ENCODE data around the gene NAV1. TPM values are rescaled to one million over a fixed set of nuclear protein-coding genes. Genes with fewer than 3 reads are reported as not detected.

The NAV1 gene
- total and polyA plus RNA-seq, 9 of the 15 experiments (the other 6 are each of a cell fraction or from before 2014, with no cell fraction given): 0.91 to 16.8 (median 3.2) TPM

DNA sequence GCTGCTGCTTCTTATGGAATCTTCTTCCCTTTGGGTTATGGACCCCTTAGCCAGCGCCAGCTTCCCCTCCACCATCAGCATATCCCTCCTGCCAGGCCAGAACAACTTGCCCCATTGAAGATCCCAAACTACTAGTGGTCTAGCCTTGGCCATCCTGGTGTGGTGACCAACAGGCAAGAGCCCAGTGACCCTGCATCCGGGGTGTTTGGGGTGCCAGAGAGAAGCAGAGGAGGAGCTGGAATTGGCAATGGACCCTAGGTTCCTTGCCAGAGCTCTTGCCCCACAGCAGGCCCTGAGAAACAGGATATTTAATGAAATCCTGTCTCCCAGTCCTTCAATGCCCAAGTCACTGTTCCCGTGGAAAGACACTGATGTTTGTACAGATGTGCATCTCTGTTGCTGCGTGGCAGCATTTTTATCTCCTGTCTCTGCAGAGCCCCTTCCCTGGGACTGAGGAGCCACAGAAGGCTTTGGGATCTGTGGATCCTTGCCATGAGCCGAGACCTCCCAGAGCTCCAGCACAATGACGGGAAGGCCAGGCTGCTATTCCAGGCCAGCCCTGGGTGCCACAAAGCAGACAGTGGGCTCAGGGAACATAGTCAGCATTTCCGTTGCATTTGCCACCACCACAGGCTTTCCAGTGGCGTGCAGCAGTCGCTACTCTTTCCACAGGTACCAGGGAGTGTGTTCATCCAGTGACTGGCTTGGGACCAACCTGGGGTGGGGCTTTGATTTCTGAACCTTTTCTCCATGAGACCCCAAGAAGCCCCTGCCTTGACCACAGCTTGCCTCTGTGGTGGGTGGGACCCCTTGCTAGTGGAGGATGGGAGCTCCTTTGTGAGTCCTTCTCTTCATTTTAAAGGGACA lies 21.6 kb downstream of the NAV1 start (continued):
- TF ChIP-seq, protein P1, sequence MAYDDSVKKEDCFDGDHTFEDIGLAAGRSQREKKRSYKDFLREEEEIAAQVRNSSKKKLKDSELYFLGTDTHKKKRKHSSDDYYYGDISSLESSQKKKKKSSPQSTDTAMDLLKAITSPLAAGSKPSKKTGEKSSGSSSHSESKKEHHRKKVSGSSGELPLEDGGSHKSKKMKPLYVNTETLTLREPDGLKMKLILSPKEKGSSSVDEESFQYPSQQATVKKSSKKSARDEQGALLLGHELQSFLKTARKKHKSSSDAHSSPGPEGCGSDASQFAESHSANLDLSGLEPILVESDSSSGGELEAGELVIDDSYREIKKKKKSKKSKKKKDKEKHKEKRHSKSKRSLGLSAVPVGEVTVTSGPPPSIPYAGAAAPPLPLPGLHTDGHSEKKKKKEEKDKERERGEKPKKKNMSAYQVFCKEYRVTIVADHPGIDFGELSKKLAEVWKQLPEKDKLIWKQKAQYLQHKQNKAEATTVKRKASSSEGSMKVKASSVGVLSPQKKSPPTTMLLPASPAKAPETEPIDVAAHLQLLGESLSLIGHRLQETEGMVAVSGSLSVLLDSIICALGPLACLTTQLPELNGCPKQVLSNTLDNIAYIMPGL (CRISPR knock-in tag; IDR thresholded peaks at IDR 0.05): no peak

DNA sequence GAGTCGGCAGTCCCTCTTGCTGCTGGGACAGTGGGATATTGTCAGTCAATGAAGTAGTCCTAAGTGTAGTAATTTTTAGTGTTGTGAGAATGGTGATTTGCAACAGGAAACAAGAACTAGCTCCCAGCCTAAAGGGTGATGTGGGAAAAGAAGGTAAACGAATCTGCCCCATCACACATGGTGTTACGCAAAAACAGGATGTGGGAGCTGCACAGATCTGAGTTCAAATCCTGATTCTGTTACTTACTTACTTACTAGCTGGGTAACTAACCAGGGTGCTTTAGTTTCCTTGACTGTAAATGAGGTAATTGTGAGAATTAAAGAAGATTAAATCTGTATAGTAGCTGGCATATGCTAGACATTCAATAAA lies 22.3 kb downstream of the NAV1 start:
- intact Hi-C loops (cut with micrococcal nuclease): no loop called here
- no peak for ATAC-seq
- H3K36me3 ChIP-seq (ENCODE audit: control insufficient read depth, insufficient read depth, low read length): no peaks in the 10 kb centered on the region
- no peak overlapping the region for H3K9ac ChIP-seq (ENCODE audit: insufficient read depth in 1 of 2, low read depth in 2 of 2, low read length in 2 of 2)
- H3K4me3 ChIP-seq: no peak overlapping the region
- H2AFZ ChIP-seq (ENCODE audit: low read depth, low read length): 0 out of 2 replicates have a peak overlapping the region, but pooled peaks have one; percentile 43
- no peak for FAIRE-seq
- no peak overlapping the region for H3K4me2 ChIP-seq (ENCODE audit: insufficient read depth, low read length)
- no peak overlapping the region for H3K27ac ChIP-seq (ENCODE audit: extremely low read depth, low read depth, low read length)
- H3K79me2 ChIP-seq (ENCODE audit: control insufficient read depth, insufficient read depth, low read length): no peaks in the 10 kb centered on the region
- no peak for DNase-seq (ENCODE audit: extremely low read depth in 1 of 4, low spot score in 3 of 4)
- BruUV-seq (replicated peaks): no TSS peak
- in situ Hi-C loops (cut with MboI): loop anchor here (5.0 kb wide), 1 partner anchor 146 kb away; no protein-coding TSS in a partner anchor
- 74% methylated on average over 3 of the region's 3 CpGs for WGBS (ENCODE audit: insufficient coverage, low coverage, missing lambda C conversion rate)
- H4K20me1 ChIP-seq (replicated peaks; ENCODE audit: control insufficient read depth, insufficient read depth, low read length): no peaks in the 10 kb centered on the region
- no peaks in the 10 kb centered on the region for H3K27me3 ChIP-seq (ENCODE audit: control insufficient read depth in 2 of 2, insufficient read depth in 2 of 2, low read length in 2 of 2)
- H3K9me3 ChIP-seq (replicated peaks; ENCODE audit: control insufficient read depth, insufficient read depth, low read depth, low read length): no peaks in the 10 kb centered on the region
- POLR2A ChIA-PET: interaction anchor here (0.6 to 1.3 kb wide), 5 partner anchors 9 to 246 kb away, joined by 3 read pairs; no protein-coding TSS in a partner anchor
- no peaks in the 10 kb centered on the region for H3K9me1 ChIP-seq (ENCODE audit: control insufficient read depth, insufficient read depth, low read length)
- peaks cover 18 to 22% of the 10 kb centered on the region in 2 experiments for H3K4me1 ChIP-seq (replicated peaks in 1 of 2; ENCODE audit: control insufficient read depth in 2 of 2, insufficient read depth in 2 of 2, low read length in 2 of 2)
- CTCF ChIA-PET (ENCODE audit: low intra/inter-chr PET ratio): interaction anchor here (4.2 to 6.1 kb wide), 2 partner anchors 144 to 233 kb away, joined by 33 to 138 read pairs; no protein-coding TSS in a partner anchor
- TF ChIP-seq, protein P2, sequence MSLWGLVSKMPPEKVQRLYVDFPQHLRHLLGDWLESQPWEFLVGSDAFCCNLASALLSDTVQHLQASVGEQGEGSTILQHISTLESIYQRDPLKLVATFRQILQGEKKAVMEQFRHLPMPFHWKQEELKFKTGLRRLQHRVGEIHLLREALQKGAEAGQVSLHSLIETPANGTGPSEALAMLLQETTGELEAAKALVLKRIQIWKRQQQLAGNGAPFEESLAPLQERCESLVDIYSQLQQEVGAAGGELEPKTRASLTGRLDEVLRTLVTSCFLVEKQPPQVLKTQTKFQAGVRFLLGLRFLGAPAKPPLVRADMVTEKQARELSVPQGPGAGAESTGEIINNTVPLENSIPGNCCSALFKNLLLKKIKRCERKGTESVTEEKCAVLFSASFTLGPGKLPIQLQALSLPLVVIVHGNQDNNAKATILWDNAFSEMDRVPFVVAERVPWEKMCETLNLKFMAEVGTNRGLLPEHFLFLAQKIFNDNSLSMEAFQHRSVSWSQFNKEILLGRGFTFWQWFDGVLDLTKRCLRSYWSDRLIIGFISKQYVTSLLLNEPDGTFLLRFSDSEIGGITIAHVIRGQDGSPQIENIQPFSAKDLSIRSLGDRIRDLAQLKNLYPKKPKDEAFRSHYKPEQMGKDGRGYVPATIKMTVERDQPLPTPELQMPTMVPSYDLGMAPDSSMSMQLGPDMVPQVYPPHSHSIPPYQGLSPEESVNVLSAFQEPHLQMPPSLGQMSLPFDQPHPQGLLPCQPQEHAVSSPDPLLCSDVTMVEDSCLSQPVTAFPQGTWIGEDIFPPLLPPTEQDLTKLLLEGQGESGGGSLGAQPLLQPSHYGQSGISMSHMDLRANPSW (CRISPR knock-in tag; IDR thresholded peaks at IDR 0.05): no peak
- peak; percentile 43; the same call in 1 of the 2 replicates for TF ChIP-seq BCOR (IDR thresholded peaks at IDR 0.05)
- TF ChIP-seq, protein P3, sequence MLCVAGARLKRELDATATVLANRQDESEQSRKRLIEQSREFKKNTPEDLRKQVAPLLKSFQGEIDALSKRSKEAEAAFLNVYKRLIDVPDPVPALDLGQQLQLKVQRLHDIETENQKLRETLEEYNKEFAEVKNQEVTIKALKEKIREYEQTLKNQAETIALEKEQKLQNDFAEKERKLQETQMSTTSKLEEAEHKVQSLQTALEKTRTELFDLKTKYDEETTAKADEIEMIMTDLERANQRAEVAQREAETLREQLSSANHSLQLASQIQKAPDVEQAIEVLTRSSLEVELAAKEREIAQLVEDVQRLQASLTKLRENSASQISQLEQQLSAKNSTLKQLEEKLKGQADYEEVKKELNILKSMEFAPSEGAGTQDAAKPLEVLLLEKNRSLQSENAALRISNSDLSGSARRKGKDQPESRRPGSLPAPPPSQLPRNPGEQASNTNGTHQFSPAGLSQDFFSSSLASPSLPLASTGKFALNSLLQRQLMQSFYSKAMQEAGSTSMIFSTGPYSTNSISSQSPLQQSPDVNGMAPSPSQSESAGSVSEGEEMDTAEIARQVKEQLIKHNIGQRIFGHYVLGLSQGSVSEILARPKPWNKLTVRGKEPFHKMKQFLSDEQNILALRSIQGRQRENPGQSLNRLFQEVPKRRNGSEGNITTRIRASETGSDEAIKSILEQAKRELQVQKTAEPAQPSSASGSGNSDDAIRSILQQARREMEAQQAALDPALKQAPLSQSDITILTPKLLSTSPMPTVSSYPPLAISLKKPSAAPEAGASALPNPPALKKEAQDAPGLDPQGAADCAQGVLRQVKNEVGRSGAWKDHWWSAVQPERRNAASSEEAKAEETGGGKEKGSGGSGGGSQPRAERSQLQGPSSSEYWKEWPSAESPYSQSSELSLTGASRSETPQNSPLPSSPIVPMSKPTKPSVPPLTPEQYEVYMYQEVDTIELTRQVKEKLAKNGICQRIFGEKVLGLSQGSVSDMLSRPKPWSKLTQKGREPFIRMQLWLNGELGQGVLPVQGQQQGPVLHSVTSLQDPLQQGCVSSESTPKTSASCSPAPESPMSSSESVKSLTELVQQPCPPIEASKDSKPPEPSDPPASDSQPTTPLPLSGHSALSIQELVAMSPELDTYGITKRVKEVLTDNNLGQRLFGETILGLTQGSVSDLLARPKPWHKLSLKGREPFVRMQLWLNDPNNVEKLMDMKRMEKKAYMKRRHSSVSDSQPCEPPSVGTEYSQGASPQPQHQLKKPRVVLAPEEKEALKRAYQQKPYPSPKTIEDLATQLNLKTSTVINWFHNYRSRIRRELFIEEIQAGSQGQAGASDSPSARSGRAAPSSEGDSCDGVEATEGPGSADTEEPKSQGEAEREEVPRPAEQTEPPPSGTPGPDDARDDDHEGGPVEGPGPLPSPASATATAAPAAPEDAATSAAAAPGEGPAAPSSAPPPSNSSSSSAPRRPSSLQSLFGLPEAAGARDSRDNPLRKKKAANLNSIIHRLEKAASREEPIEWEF (CRISPR knock-in tag; IDR thresholded peaks at IDR 0.05): no peak
- TF ChIP-seq, protein P4, sequence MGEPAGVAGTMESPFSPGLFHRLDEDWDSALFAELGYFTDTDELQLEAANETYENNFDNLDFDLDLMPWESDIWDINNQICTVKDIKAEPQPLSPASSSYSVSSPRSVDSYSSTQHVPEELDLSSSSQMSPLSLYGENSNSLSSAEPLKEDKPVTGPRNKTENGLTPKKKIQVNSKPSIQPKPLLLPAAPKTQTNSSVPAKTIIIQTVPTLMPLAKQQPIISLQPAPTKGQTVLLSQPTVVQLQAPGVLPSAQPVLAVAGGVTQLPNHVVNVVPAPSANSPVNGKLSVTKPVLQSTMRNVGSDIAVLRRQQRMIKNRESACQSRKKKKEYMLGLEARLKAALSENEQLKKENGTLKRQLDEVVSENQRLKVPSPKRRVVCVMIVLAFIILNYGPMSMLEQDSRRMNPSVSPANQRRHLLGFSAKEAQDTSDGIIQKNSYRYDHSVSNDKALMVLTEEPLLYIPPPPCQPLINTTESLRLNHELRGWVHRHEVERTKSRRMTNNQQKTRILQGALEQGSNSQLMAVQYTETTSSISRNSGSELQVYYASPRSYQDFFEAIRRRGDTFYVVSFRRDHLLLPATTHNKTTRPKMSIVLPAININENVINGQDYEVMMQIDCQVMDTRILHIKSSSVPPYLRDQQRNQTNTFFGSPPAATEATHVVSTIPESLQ (CRISPR knock-in tag; IDR thresholded peaks at IDR 0.05): no peak
- no peak for TF ChIP-seq CCAR2 (IDR thresholded peaks at IDR 0.05; ENCODE audit: low read depth, low read length)

Data from K562 (cell line).